BJ (cell line): ENCODE data around the gene PIGM. TPM values are rescaled to one million over a fixed set of nuclear protein-coding genes. Genes with fewer than 3 reads are reported as not detected.

ENCODE experiments used
- CTCF ChIA-PET: fragments of 350-600 bp; formaldehyde crosslinking; extraction: SDS; loops from one replicate; lab custom pipeline; 2021; ENCODE audit warnings: antibody characterized with exemption, inconsistent platforms; lab: Yijun Ruan, JAX
- POLR2A ChIA-PET: fragments of 300-600 bp; sonication (Branson Sonifier 250); formaldehyde crosslinking; extraction: SDS; loops from one replicate; lab custom pipeline; 2021; ENCODE audit warnings: antibody characterized with exemption; lab: Charles Lee
- DNase-seq: peaks from one replicate; pipeline ENCODE4 v3.0.0-alpha.2; 2011; ENCODE audit warnings: low read depth
- H3K27me3 ChIP-seq: 2 replicates; pipeline ENCODE4 v1.6.0; 2011; ENCODE audit warnings: low read length; ENCODE audit not compliant: control insufficient read depth, insufficient read depth
- H3K36me3 ChIP-seq: 2 replicates; pipeline ENCODE4 v1.5.1; 2011; ENCODE audit warnings: low read length; ENCODE audit not compliant: control insufficient read depth, insufficient read depth
- H3K4me3 ChIP-seq: 2 replicates; pipeline ENCODE4 v1.5.1; 2011; ENCODE audit warnings: low read depth, mild to moderate bottlenecking, control low read depth, low read length
- CTCF ChIP-seq: IDR thresholded peaks from 2 replicates; pipeline ENCODE4 v1.5.1; 2011; ENCODE audit warnings: low read depth, mild to moderate bottlenecking, control low read depth, inconsistent platforms, low read length, moderate library complexity; ENCODE audit not compliant: insufficient read depth
- polyA plus RNA-seq: library from polyadenylated mRNA; depleted of rRNA; stranded (reverse); fragments of >200 nt; gene quantifications from 2 replicates; pipeline ENCODE4 v1.2.3, GENCODE V29; 2011; rRNA removed

Gene PIGM
- polyA plus RNA-seq, 1 experiment = 3.5 TPM

DNA sequence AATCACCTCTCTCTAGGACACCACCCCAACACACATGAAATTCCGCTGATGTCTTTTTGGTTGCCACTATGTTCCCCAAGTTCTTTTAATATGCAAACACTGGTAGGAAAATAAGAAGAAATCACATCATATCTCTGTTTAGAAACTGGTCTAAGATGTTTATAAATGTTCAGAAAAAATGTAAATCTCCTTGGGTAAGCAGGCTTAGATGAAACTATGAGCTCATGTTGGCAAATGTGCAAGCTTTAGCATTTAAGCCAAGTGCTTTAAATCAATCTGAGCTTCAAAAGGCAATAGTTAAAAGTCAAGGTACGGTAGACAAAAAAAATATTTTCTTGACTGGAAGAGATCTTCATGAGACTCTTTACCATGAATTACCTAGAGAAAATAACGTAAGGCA is 52.5 kb downstream of the PIGM start:
- H3K27me3 ChIP-seq = peaks cover 5% of the 10 kb centered on the region; the same call in 1 of the 2 replicates
- DNase-seq = no peak
- CTCF ChIA-PET = no interaction called here
- H3K36me3 ChIP-seq = no peaks in the 10 kb centered on the region
- POLR2A ChIA-PET = no interaction called here
- no peak overlapping the region for H3K4me3 ChIP-seq
- TF ChIP-seq CTCF = no peak

DNA sequence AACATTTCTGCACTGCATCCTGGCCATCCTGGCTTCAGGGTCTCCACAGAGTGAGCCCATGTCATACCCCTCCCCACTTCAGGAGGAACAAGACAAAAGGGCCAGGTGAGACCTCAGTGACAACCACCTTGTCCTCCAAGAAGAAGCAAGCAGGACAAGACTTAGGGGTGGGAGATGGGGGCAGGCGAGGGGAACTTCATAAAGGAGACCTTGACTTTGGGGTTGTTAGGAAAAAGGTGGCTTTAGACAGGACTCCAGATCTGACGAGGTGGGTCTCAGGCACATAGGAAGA is 53.7 kb downstream of the PIGM start:
- no peak overlapping the region for H3K4me3 ChIP-seq
- DNase-seq = no peak
- CTCF ChIA-PET = interaction anchor here (0.5 kb wide), 1 partner anchor 255 kb away, joined by 3 read pairs; no protein-coding TSS in a partner anchor
- peaks cover 3% of the 10 kb centered on the region; the same call in 1 of the 2 replicates for H3K27me3 ChIP-seq
- no peak for TF ChIP-seq CTCF
- POLR2A ChIA-PET = no interaction called here
- H3K36me3 ChIP-seq = no peaks in the 10 kb centered on the region

DNA sequence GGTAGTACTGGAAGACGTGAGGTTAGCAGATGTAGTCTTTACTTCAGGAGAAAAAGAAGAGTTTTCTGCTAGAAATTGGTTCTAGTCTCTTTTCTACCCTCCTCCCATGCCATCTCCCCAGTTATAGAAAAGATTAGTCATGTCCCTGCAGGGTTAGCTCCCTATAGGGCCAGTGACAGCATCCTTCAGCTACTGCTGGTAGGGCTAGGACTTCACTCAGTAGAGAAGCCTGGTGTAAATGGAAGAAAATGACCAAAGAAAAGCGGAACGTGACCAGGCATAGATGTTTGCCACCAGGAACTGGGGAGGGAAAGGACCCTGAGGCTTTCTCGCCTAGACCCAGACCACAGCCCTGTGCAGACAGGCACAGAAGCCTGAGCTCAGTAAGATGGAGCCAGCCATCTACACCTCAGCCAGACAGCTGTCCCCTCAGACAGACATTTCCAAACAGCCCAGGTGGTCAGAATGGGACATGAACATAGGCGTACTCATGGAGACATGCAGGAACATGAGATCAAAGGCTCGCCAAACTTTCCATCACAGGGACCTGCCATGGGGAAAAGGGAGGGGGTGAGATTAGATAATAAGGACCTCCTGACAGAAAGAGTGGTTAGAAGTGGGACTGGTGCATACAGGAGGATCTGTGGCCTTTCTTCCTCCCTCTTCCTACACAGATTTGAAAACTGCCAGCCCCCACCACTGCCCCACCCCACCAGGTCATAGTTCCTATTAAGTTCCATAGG is 54.3 kb downstream of the PIGM start:
- Histone ChIP-seq H3K4me3 (no peak overlapping the region), H3K27me3 (peaks cover 3% of the 10 kb centered on the region; the same call in 1 of the 2 replicates), H3K36me3 (no peaks in the 10 kb centered on the region)
- no peak for DNase-seq
- ChIA-PET POLR2A (no interaction called here), CTCF (interaction anchor here (0.5 to 1.5 kb wide), 3 partner anchors 30 to 255 kb away, joined by 3 to 5 read pairs (median 3); no protein-coding TSS in a partner anchor)
- no peak for TF ChIP-seq CTCF

Other genes with a start within 250 kb of the PIGM start
- gene FCRL6, start 229.6 kb downstream of the PIGM start, polyA plus RNA-seq = not detected in 2 replicates
- 0.05 and 0.06 TPM in 2 replicates for gene SLAMF8, start 205.1 kb downstream of the PIGM start, polyA plus RNA-seq
- not detected in 2 replicates for gene VSIG8, start 169.3 kb downstream of the PIGM start, polyA plus RNA-seq
- gene CFAP45, start 131.8 kb downstream of the PIGM start, polyA plus RNA-seq = 0.56 TPM in 2 replicates
- 628 and 745 TPM in 2 replicates for gene TAGLN2, start 106.5 kb downstream of the PIGM start, polyA plus RNA-seq
- gene IGSF9, start 86.4 kb downstream of the PIGM start, polyA plus RNA-seq = not detected in 2 replicates
- not detected in 2 replicates for gene SLAMF9, start 77.8 kb downstream of the PIGM start, polyA plus RNA-seq
- not detected in 2 replicates for gene KCNJ10, start 38.2 kb upstream of the PIGM start, polyA plus RNA-seq
- not detected in 2 replicates for gene KCNJ9, start 49.5 kb upstream of the PIGM start, polyA plus RNA-seq
- 17.4 and 29.7 TPM in 2 replicates for gene IGSF8, start 66.6 kb upstream of the PIGM start, polyA plus RNA-seq
- gene ATP1A2, start 83.8 kb upstream of the PIGM start, polyA plus RNA-seq = 0.49 and 1.1 TPM in 2 replicates
- gene ATP1A4, start 119.6 kb upstream of the PIGM start, polyA plus RNA-seq = not detected in 2 replicates
- gene CASQ1, start 158.6 kb upstream of the PIGM start, polyA plus RNA-seq = 1.4 and 1.5 TPM in 2 replicates
- gene PEA15, start 173.4 kb upstream of the PIGM start, polyA plus RNA-seq = 937 and 1,035 TPM in 2 replicates
- 84.0 and 87.3 TPM in 2 replicates for gene DCAF8, start 230.6 kb upstream of the PIGM start, polyA plus RNA-seq